GM12872 (cell line): ENCODE measurements around the gene PIWIL4.

Source experiments
- CTCF ChIP-seq: IDR thresholded peaks from 3 replicates; pipeline ENCODE4 v1.5.1; 2011; ENCODE audit warnings: low read depth, mild to moderate bottlenecking, low read length, moderate library complexity; ENCODE audit not compliant: insufficient read depth

PIWIL4 gene

GRCh38 chr11:94567181-94567670 lies at the start of gene PIWIL4:
PIWIL4 (plus strand) TSS chr11:94567368; CDS start chr11:94567519, 151 bp downstream.
- TF ChIP-seq CTCF, result no peak

- TF ChIP-seq CTCF, result no peak
Observed at GRCh38 chr11:94518300-94518699, 48.9 kb upstream of the PIWIL4 start.

- peak; percentile 37; the same call in 2 of the 3 replicates for TF ChIP-seq CTCF
Observed at GRCh38 chr11:94519478-94520084, 47.6 kb upstream of the PIWIL4 start.

GRCh38 chr11:94521684-94522083 lies 45.5 kb upstream of the PIWIL4 start:
- peak; percentile 59 for TF ChIP-seq CTCF

GRCh38 chr11:94524341-94524740 lies 42.8 kb upstream of the PIWIL4 start:
- TF ChIP-seq CTCF, result no peak

- TF ChIP-seq CTCF, result no peak
Observed at GRCh38 chr11:94525546-94526324, 41.4 kb upstream of the PIWIL4 start.

- no peak for TF ChIP-seq CTCF
Observed at GRCh38 chr11:94526645-94527438, 40.3 kb upstream of the PIWIL4 start.
